Osteocyte (in vitro differentiated cells): ENCODE results near the gene CCNDBP1. TPM values are rescaled to one million over a fixed set of nuclear protein-coding genes. Genes with fewer than 3 reads are reported as not detected.

Source experiments
- DNase-seq: peaks from one replicate; pipeline ENCODE4 v3.0.0; 2021; ENCODE audit warnings: mixed read lengths; ENCODE audit not compliant: unreplicated experiment; ENCODE audit errors: extremely low spot score
- H3K27ac Mint-ChIP-seq: one replicate; pipeline ENCODE4 v1.8.0; 2021; ENCODE audit warnings: mild to moderate bottlenecking, mixed read lengths; ENCODE audit not compliant: unreplicated experiment
- H3K27me3 Mint-ChIP-seq: one replicate; pipeline ENCODE4 v1.8.0; 2021; ENCODE audit warnings: mixed read lengths; ENCODE audit not compliant: unreplicated experiment
- H3K36me3 Mint-ChIP-seq: one replicate; pipeline ENCODE4 v1.8.0; 2021; ENCODE audit warnings: mixed read lengths; ENCODE audit not compliant: unreplicated experiment
- H3K4me1 Mint-ChIP-seq: one replicate; pipeline ENCODE4 v1.8.0; 2021; ENCODE audit warnings: mixed read lengths; ENCODE audit not compliant: unreplicated experiment
- H3K4me3 Mint-ChIP-seq: one replicate; pipeline ENCODE4 v1.8.0; 2021; ENCODE audit warnings: mild to moderate bottlenecking, moderate library complexity, mixed read lengths; ENCODE audit not compliant: unreplicated experiment
- H3K9me3 Mint-ChIP-seq: one replicate; pipeline ENCODE4 v1.8.0; 2021; ENCODE audit warnings: mixed read lengths; ENCODE audit not compliant: unreplicated experiment
- total RNA-seq: library from RNA; stranded (reverse); gene quantifications from 2 replicates; pipeline ENCODE4 v1.2.1, GENCODE V29; 2021
- TF ChIP-seq, protein P1 (sequence below): fragments of 200-600 bp; sonication (generic); IDR thresholded peaks from 2 replicates; pipeline ENCODE4 v1.5.0; 2021; ENCODE audit warnings: antibody characterized with exemption, mild to moderate bottlenecking, moderate library complexity

The CCNDBP1 gene
- total RNA-seq, 1 donor from 2014 or later = 39.6 TPM

- H3K27me3 Mint-ChIP-seq = peaks cover 16% of the 10 kb centered on the region
- H3K36me3 Mint-ChIP-seq = no peaks in the 10 kb centered on the region
- no peak overlapping the region for H3K27ac Mint-ChIP-seq
- no peak overlapping the region for H3K4me3 Mint-ChIP-seq
- DNase-seq = no peak
- H3K4me1 Mint-ChIP-seq = peaks cover 10% of the 10 kb centered on the region
- TF ChIP-seq, protein P1, sequence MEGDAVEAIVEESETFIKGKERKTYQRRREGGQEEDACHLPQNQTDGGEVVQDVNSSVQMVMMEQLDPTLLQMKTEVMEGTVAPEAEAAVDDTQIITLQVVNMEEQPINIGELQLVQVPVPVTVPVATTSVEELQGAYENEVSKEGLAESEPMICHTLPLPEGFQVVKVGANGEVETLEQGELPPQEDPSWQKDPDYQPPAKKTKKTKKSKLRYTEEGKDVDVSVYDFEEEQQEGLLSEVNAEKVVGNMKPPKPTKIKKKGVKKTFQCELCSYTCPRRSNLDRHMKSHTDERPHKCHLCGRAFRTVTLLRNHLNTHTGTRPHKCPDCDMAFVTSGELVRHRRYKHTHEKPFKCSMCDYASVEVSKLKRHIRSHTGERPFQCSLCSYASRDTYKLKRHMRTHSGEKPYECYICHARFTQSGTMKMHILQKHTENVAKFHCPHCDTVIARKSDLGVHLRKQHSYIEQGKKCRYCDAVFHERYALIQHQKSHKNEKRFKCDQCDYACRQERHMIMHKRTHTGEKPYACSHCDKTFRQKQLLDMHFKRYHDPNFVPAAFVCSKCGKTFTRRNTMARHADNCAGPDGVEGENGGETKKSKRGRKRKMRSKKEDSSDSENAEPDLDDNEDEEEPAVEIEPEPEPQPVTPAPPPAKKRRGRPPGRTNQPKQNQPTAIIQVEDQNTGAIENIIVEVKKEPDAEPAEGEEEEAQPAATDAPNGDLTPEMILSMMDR = no peak
- no peaks in the 10 kb centered on the region for H3K9me3 Mint-ChIP-seq
Observed at GRCh38 chr15:43214592-43215295, 29.5 kb downstream of the CCNDBP1 start.

- H3K36me3 Mint-ChIP-seq = no peaks in the 10 kb centered on the region
- no peaks in the 10 kb centered on the region for H3K9me3 Mint-ChIP-seq
- TF ChIP-seq, protein P1 = no peak
- DNase-seq = no peak
- no peak overlapping the region for H3K4me3 Mint-ChIP-seq
- no peak overlapping the region for H3K27ac Mint-ChIP-seq
- H3K27me3 Mint-ChIP-seq = peaks cover 16% of the 10 kb centered on the region
- H3K4me1 Mint-ChIP-seq = peaks cover 15% of the 10 kb centered on the region
Observed at GRCh38 chr15:43215961-43216360, 30.8 kb downstream of the CCNDBP1 start.

- peaks cover 15% of the 10 kb centered on the region for H3K4me1 Mint-ChIP-seq
- no peak for DNase-seq
- H3K4me3 Mint-ChIP-seq = no peak overlapping the region
- H3K36me3 Mint-ChIP-seq = no peaks in the 10 kb centered on the region
- H3K9me3 Mint-ChIP-seq = no peaks in the 10 kb centered on the region
- TF ChIP-seq, protein P1 = peak; percentile 35
- peaks cover 39% of the 10 kb centered on the region for H3K27me3 Mint-ChIP-seq
- H3K27ac Mint-ChIP-seq = peak overlapping the region; percentile 44
Observed at GRCh38 chr15:43218908-43219706, 33.9 kb downstream of the CCNDBP1 start.

DNA sequence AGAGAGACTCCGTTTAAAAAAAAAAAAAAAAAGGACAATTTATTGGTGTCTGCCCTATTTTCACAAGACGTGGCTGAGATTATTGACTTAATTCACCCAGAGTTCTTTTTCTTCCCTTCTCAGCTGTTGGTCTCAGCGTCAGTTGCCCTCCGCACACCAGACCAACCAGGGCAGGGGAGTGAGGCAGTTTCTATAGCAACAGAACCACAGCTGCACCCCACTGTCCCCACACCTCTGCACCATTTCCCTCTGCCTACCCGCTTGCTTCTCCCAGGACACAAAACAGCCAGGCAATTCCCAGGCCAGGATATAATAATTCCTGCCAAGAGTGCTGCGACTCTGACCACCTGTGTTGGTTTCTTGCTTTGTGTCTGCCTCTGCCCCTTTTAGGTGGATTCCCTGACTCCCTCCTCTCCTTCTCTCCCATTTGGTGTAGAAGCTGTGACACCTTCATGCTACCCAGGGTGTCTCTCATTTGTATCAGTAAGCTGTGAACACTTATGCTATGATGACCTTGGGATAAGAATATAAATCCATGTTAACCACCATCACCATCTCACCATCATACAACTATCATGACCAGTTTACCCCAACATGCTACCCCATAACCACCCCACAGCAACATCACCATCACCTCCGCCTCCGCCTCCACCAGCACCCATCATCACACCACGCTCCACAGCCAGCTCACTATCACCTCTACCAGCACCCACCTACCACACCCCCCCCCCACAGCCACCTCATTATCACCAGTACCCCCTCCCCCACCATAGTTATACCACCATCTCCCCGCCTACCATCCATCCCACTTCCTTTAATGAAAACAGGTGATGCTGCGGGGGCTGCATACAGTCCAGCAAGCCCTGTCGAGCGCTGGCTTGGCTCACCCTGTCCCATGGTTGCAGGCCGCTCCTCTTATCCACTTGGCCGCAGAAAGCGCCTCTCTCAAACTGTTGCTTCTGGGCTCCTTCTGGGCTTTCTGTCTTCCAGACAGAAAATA is 35.0 kb downstream of the CCNDBP1 start:
- no peak overlapping the region for H3K4me3 Mint-ChIP-seq
- no peak for DNase-seq
- H3K36me3 Mint-ChIP-seq = no peaks in the 10 kb centered on the region
- H3K9me3 Mint-ChIP-seq = no peaks in the 10 kb centered on the region
- TF ChIP-seq, protein P1 = no peak
- H3K27me3 Mint-ChIP-seq = peaks cover 45% of the 10 kb centered on the region
- H3K4me1 Mint-ChIP-seq = peaks cover 15% of the 10 kb centered on the region
- H3K27ac Mint-ChIP-seq = no peak overlapping the region
